ENCODE data around the gene ERBB4.

The ERBB4 gene

DNA sequence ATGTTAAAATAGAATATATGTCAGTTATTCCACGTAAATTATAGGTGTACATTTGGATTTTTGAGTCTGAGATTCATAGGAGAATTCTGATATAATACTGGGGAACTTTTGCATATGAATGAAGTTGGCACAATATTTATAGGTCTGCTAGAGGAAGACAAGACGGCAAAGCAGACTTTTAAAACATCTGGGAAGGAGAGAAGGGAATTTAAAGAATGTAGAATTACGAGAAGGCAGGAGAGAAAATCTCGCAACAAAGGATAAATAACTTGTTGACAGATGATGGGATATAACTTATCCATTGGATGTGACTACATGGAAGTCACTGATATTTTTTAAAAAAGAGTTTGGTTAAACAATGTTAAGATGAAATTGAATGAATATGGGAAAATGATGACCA, 615.6 kb downstream of the ERBB4 start:
- DNase-seq (ENCODE audit: low spot score): no peak
- Mint-ChIP-seq H3K9me3 (no peaks in the 10 kb centered on the region), H3K27ac (no peak overlapping the region), H3K4me1 (ENCODE audit: low read depth) (no peaks in the 10 kb centered on the region), H3K36me3 (ENCODE audit: low read depth) (no peaks in the 10 kb centered on the region), H3K27me3 (ENCODE audit: low read depth) (no peaks in the 10 kb centered on the region), H3K4me3 (no peak overlapping the region)

DNA sequence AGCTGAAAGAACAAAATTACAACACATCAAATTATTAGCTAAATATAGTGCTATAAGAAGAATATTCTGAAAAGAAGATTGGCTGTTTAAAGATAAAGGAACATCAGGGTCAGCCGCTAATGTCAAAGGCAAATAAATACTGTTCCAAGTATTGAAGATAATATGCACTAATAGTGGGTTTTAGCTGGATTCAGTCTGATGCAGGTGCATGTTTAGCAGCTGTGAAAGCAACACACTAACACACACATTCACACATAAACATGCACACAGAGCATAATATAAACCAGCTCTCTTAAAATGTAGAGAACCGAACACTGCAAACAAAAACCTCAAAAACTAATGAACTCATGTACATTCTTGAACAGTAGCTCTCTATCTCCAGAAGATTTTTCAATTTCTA, 634.6 kb downstream of the ERBB4 start:
- Mint-ChIP-seq H3K27me3 (ENCODE audit: low read depth) (no peaks in the 10 kb centered on the region), H3K27ac (no peak overlapping the region), H3K4me1 (ENCODE audit: low read depth) (no peaks in the 10 kb centered on the region), H3K9me3 (no peaks in the 10 kb centered on the region), H3K36me3 (ENCODE audit: low read depth) (no peaks in the 10 kb centered on the region), H3K4me3 (no peak overlapping the region)
- no peak for DNase-seq (ENCODE audit: low spot score)

DNA sequence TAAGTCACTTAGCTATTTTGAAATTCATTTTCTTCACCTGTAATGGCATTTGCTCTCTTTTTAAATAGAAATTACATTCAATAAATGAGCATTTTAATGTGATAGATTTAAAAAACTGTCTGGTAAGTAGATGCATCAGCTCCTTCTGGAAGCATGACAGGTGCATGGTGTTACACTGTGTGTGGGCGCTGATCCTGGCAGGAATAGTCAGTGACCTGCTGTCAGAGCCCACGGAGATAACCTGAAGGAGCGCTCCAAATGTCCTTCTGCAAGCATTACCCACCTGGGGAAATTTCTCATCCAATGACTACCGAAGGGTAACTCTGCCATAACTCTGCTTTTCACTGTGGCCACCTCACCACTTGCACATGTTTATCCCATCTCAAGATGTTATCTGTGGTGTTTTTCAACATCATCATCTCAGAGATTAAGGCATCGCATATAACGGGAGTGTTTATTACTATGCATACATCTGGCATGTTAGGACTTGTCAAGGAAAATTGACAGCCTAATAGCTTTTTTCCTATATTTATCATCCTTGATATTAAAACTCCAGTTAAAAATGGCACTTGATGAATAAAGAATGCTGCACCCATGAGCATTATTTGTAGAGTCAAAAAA, 637.3 kb downstream of the ERBB4 start:
- no peak for DNase-seq (ENCODE audit: low spot score)
- Mint-ChIP-seq H3K27me3 (ENCODE audit: low read depth) (no peaks in the 10 kb centered on the region), H3K36me3 (ENCODE audit: low read depth) (no peaks in the 10 kb centered on the region)

DNA sequence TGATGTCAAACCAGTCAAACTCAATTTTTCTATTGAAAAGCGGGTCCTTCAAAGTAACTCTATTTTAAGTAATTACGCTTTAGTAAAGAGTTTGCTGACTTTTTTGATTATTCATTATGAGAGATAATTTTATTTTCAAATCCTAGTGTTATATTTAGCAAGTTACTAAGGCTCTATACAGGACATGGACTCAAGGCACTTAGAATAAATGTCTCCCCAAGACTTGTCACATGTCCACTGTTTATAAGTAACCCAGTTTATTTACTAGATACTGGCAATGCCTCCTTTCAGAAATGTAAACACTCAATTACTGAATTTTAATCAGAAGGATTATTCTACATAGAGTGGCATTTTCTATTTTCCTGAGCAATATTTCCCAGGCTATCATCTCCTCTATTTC, 638.1 kb downstream of the ERBB4 start:
- Mint-ChIP-seq H3K4me1 (ENCODE audit: low read depth) (no peaks in the 10 kb centered on the region), H3K9me3 (no peaks in the 10 kb centered on the region), H3K36me3 (ENCODE audit: low read depth) (no peaks in the 10 kb centered on the region), H3K27ac (no peak overlapping the region), H3K27me3 (ENCODE audit: low read depth) (no peaks in the 10 kb centered on the region), H3K4me3 (no peak overlapping the region)
- DNase-seq (ENCODE audit: low spot score): no peak

More for the DNA sequence above, 637.3 kb downstream of the ERBB4 start:
- no peak overlapping the region for H3K27ac Mint-ChIP-seq
- no peak overlapping the region for H3K4me3 Mint-ChIP-seq
- H3K9me3 Mint-ChIP-seq: no peaks in the 10 kb centered on the region
- H3K4me1 Mint-ChIP-seq (ENCODE audit: low read depth): no peaks in the 10 kb centered on the region

DNA sequence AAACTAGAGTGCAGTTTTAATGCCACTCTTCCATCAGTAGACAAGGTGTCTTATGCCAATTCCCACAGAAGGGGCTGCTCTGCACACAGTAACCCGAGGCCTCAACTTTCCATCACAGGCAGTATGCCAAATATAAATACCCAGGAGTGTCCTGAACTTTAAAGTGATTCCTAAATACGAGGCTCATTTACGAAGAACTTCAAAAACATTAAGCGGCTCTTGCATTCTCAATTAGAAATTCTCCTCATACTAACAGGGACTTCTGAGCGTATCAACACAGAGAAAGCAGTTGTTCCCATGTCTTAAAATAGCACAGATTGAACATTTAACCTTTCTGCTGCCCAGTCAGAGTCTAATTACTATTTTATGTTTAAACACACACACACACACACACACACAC, 638.6 kb downstream of the ERBB4 start:
- H3K27me3 Mint-ChIP-seq (ENCODE audit: low read depth): no peaks in the 10 kb centered on the region
- H3K4me3 Mint-ChIP-seq: no peak overlapping the region

DNA sequence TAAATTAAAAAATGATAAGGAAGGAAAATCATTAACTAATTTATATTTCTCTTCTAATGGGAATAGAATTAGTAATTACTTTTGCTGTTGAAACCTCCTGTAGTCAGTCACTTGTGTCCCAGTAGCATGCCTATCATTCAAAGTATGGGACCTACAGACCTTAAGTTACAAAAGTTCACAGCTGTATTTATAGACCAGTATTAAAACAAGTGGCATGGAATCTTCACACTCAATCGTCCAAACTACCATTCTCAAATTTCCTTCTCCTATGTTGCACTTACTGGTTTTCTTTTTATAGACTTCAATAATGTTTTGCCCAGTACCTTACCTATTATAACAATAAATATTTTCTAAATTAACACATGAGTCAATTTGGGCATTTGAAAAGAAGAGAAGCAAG, 639.9 kb downstream of the ERBB4 start:
- Mint-ChIP-seq H3K9me3 (no peaks in the 10 kb centered on the region), H3K4me3 (no peak overlapping the region), H3K36me3 (ENCODE audit: low read depth) (no peaks in the 10 kb centered on the region), H3K4me1 (ENCODE audit: low read depth) (no peaks in the 10 kb centered on the region), H3K27me3 (ENCODE audit: low read depth) (no peaks in the 10 kb centered on the region), H3K27ac (no peak overlapping the region)
- DNase-seq (ENCODE audit: low spot score): no peak

More for the DNA sequence above, 638.6 kb downstream of the ERBB4 start:
- H3K4me1 Mint-ChIP-seq (ENCODE audit: low read depth): no peaks in the 10 kb centered on the region
- no peak overlapping the region for H3K27ac Mint-ChIP-seq
- no peak for DNase-seq (ENCODE audit: low spot score)
- no peaks in the 10 kb centered on the region for H3K36me3 Mint-ChIP-seq (ENCODE audit: low read depth)
- H3K9me3 Mint-ChIP-seq: no peaks in the 10 kb centered on the region

DNA sequence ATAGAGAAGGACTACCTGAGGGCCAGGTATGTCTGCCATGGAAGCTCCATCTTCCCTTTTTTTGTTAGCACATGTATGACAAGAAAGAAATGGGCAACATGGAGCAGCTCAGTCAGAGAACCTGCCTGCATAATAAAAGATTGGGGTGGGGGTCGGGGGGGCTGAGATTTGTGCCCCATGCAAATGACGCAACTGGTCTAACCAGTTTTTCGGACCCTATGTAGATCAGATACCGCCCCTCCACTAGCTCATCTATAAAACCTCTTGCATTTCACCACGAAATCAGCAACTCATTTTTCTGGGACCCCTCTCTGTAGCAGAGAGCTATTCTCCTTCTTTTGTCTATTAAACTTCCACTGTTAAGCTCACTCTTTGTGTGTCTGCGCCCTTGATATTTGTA, 657.2 kb downstream of the ERBB4 start:
- Mint-ChIP-seq H3K36me3 (ENCODE audit: low read depth) (no peaks in the 10 kb centered on the region), H3K27ac (no peak overlapping the region), H3K4me3 (no peak overlapping the region), H3K4me1 (ENCODE audit: low read depth) (no peaks in the 10 kb centered on the region), H3K27me3 (ENCODE audit: low read depth) (no peaks in the 10 kb centered on the region), H3K9me3 (no peaks in the 10 kb centered on the region)
- DNase-seq (ENCODE audit: low spot score): no peak

DNA sequence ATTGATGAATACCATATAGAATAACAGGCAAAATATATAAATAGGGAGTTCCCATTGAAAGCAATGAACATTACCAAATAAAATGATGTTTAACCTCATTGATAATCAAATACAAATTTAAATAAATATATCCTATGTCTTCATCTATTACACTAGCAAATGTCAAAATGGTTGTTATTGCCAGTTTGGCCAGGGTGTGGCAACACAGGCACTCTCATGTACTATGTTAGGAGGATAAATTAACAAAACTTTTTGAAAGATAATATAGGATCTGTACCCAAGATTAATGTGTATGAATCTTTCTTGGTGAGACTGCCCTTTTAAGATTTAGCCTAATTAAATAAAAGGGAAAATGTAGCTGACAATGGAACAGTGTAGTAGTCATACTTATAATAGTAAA, 659.3 kb downstream of the ERBB4 start:
- H3K27ac Mint-ChIP-seq: no peak overlapping the region

DNA sequence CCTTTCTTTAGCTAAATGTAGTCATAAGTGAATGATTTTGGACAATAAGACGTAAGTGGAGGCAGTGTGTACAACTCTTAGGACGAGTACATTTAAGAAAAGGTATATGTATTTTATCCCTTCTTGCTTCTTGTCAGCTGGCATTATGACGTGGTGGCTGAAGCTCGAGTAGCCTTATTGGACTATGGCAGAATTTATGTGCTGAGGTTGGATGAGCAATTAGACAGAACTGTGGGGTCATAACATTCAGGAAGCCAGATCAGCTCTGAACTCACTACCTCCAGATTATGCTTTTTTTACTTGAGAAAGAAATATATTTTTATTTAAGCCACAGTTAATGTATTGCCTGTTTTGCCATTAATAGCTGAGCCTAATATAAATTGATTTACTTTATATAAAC, 661.5 kb downstream of the ERBB4 start:
- Mint-ChIP-seq H3K27me3 (ENCODE audit: low read depth) (no peaks in the 10 kb centered on the region), H3K36me3 (ENCODE audit: low read depth) (no peaks in the 10 kb centered on the region), H3K4me1 (ENCODE audit: low read depth) (no peaks in the 10 kb centered on the region), H3K27ac (no peak overlapping the region), H3K4me3 (no peak overlapping the region), H3K9me3 (no peaks in the 10 kb centered on the region)
- DNase-seq (ENCODE audit: low spot score): no peak

More for the DNA sequence above, 659.3 kb downstream of the ERBB4 start:
- Mint-ChIP-seq H3K9me3 (no peaks in the 10 kb centered on the region), H3K36me3 (ENCODE audit: low read depth) (no peaks in the 10 kb centered on the region), H3K4me3 (no peak overlapping the region), H3K27me3 (ENCODE audit: low read depth) (no peaks in the 10 kb centered on the region), H3K4me1 (ENCODE audit: low read depth) (no peaks in the 10 kb centered on the region)
- DNase-seq (ENCODE audit: low spot score): no peak

DNA sequence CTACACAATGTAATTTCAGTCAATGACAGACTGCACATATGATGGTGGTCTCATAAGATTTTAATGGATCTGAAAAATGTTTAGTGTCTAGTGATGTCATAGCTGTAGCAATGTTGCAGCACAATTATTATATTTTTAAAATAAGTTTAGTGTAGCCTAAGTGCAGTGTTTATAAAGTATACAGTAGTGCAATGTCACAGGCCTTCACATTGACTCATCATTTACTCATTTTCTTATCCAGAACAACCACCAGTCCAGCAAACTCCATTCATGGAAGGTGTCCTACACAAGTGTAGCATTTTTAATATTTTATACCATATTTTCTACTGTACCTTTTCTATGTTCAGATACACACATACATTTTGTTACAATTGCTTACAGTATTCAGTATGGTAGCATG, 663.1 kb downstream of the ERBB4 start:
- Mint-ChIP-seq H3K27ac (no peak overlapping the region), H3K4me1 (ENCODE audit: low read depth) (no peaks in the 10 kb centered on the region), H3K27me3 (ENCODE audit: low read depth) (no peaks in the 10 kb centered on the region), H3K4me3 (no peak overlapping the region), H3K36me3 (ENCODE audit: low read depth) (no peaks in the 10 kb centered on the region), H3K9me3 (no peaks in the 10 kb centered on the region)
- no peak for DNase-seq (ENCODE audit: low spot score)

DNA sequence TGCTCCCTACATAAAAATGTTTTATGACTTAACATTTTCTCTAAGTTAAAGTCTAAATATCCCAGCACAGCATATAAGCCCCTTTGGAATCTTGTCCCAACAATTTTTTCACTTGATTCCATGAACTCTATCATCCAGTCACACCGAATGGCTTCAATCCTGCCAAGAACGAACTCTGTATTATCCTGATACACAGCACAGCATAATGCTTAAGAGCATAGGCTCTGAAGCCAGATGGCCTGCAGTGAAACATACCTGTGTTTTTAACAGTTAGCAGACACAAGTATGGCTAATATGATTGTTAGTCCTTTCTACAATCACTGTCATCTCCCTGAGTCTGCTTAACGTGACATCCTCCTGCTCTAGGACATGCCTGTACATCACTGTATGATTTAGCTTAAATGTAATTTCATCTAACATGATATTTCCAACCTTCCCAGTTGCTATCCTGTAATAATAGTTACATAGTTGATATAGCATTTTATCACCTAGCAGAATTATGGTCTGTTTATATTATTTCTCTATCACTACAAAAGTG, 669.5 kb downstream of the ERBB4 start:
- DNase-seq (ENCODE audit: low spot score): no peak
- H3K27me3 Mint-ChIP-seq (ENCODE audit: low read depth): no peaks in the 10 kb centered on the region
- H3K9me3 Mint-ChIP-seq: peaks cover 2% of the 10 kb centered on the region
- no peak overlapping the region for H3K4me3 Mint-ChIP-seq
- peaks cover 6% of the 10 kb centered on the region for H3K4me1 Mint-ChIP-seq (ENCODE audit: low read depth)
- H3K27ac Mint-ChIP-seq: no peak overlapping the region
- no peaks in the 10 kb centered on the region for H3K36me3 Mint-ChIP-seq (ENCODE audit: low read depth)

DNA sequence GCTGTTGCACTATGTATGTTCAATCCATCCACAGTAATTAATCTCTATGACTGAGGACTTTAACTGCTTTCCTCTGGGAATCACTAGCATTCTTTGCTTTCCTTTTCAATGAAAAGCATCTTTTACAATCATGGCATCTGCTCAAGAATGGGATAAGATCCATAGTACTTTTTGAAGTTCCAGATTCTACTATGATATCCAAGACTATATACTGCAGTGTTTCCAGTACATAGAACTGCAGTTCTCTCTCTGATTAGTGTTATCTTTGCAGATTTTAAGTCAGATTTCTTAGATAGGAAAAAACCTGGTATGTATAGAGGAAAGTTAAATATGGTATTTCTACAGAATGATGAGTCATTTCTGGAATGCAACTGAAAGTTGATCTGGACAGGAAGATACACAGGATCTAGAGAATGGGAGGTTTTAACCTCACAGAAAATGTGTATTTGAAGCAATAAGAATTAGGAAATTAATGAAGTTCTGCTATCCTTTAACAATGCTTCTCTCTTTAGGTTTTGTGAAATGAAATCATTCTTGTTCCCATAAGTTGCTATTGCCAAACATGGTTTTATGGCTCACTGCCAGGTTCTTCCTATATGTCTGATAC, 670.7 kb downstream of the ERBB4 start:
- peaks cover 9% of the 10 kb centered on the region for H3K9me3 Mint-ChIP-seq
- no peak overlapping the region for H3K27ac Mint-ChIP-seq
- DNase-seq (ENCODE audit: low spot score): no peak
- H3K4me3 Mint-ChIP-seq: no peak overlapping the region
- H3K36me3 Mint-ChIP-seq (ENCODE audit: low read depth): no peaks in the 10 kb centered on the region
- H3K27me3 Mint-ChIP-seq (ENCODE audit: low read depth): no peaks in the 10 kb centered on the region
- peaks cover 6% of the 10 kb centered on the region for H3K4me1 Mint-ChIP-seq (ENCODE audit: low read depth)

DNA sequence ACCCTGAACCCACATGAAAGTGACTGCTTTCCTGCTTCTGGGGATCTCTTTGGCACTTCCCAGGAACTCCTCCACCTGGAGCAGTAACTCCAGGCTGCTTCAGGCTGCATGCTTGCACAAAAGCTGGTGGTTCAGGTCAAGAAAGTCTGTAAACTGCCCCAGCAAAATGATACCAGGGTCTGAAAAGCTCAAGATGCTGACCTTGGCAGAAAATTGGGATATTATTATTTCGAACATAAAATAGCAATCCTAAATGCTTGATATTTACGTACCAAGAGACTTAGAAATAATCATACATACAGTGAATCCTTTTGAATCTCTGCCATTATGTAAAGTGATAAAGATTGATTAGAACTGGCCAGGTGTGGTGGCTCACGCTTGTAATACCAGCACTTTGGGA, 674.3 kb downstream of the ERBB4 start:
- Mint-ChIP-seq H3K27me3 (ENCODE audit: low read depth) (no peaks in the 10 kb centered on the region), H3K36me3 (ENCODE audit: low read depth) (no peaks in the 10 kb centered on the region), H3K4me1 (ENCODE audit: low read depth) (peaks cover 6% of the 10 kb centered on the region), H3K27ac (no peak overlapping the region), H3K9me3 (peaks cover 9% of the 10 kb centered on the region), H3K4me3 (no peak overlapping the region)
- no peak for DNase-seq (ENCODE audit: low spot score)

DNA sequence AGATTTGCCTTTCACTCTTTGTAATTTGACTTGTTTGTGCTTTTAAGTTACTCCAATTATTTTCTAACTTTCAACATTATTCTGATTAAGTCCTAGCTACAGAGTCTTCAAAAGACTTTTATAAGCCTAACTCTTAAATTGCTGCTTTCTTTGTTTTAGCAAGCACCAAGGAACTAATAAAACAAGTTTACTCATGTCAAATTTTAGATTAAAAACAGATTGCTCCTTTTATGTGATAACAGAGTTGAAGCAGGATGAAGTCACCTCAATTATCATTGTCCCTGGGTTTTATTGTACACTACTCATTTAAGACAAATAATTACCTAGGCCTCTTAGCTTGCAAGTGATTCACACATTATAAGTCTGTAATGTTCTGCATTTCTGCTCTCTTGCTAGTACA, 678.4 kb downstream of the ERBB4 start:
- H3K9me3 Mint-ChIP-seq: peaks cover 9% of the 10 kb centered on the region
- H3K4me1 Mint-ChIP-seq (ENCODE audit: low read depth): no peaks in the 10 kb centered on the region
- no peaks in the 10 kb centered on the region for H3K27me3 Mint-ChIP-seq (ENCODE audit: low read depth)
- DNase-seq (ENCODE audit: low spot score): no peak
- no peak overlapping the region for H3K27ac Mint-ChIP-seq
- H3K36me3 Mint-ChIP-seq (ENCODE audit: low read depth): no peaks in the 10 kb centered on the region
- H3K4me3 Mint-ChIP-seq: no peak overlapping the region

DNA sequence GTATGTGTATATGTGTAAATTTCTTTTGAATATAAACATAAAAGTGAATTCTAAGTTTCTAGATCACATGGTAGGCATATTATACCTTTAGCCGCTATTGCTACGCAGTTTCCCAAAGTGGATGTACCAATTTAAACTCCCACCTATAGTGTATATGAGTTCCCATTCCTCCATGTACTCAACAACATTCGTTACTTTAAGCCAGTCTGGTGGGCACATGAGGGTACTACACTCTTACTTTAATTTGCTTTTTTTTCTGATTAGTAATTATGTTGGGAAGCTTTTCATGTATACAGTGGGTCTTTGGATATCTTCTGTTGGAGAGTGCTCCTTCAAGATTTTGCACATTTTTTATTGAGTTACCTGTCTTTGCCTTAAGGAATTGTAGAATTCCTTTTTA, 683.8 kb downstream of the ERBB4 start:
- no peak overlapping the region for H3K27ac Mint-ChIP-seq
- no peaks in the 10 kb centered on the region for H3K9me3 Mint-ChIP-seq
- no peak overlapping the region for H3K4me3 Mint-ChIP-seq
- no peaks in the 10 kb centered on the region for H3K36me3 Mint-ChIP-seq (ENCODE audit: low read depth)
- DNase-seq (ENCODE audit: low spot score): no peak
- H3K4me1 Mint-ChIP-seq (ENCODE audit: low read depth): no peaks in the 10 kb centered on the region
- H3K27me3 Mint-ChIP-seq (ENCODE audit: low read depth): no peaks in the 10 kb centered on the region
